ENCODE results near the gene RAB33B.

- TF ChIP-seq ZNF24 (tag by site-specific recombination; IDR thresholded peaks at IDR 0.05) (no peak), CTCF (tag by site-specific recombination; IDR thresholded peaks at IDR 0.05) (no peak), ZNF138 (tag by site-specific recombination; IDR thresholded peaks at IDR 0.05; ENCODE audit: borderline replicate concordance) (no peak), ZNF114 (tag by site-specific recombination; IDR thresholded peaks at IDR 0.05) (no peak), PBX3 (CRISPR knock-in tag; IDR thresholded peaks at IDR 0.05) (no peak), KLF1 (tag by site-specific recombination; IDR thresholded peaks at IDR 0.05) (no peak), ZBTB10 (tag by site-specific recombination; IDR thresholded peaks at IDR 0.05) (no peak), ZFP41 (tag by site-specific recombination; IDR thresholded peaks at IDR 0.05; ENCODE audit: borderline replicate concordance) (no peak), ZNF398 (tag by site-specific recombination; IDR thresholded peaks at IDR 0.05) (no peak), YY1 (tag by site-specific recombination; IDR thresholded peaks at IDR 0.05) (no peak), ZNF596 (tag by site-specific recombination; IDR thresholded peaks at IDR 0.05) (no peak), ZSCAN30 (tag by site-specific recombination; IDR thresholded peaks at IDR 0.05) (no peak), HOXC10 (CRISPR knock-in tag; IDR thresholded peaks at IDR 0.05) (no peak)
These were observed 1.2 kb downstream of the RAB33B start for GRCh38 chr4:139455126-139455538.
